Calu3 (cell line): ENCODE measurements around the gene DPYSL3. TPM values are rescaled to one million over a fixed set of nuclear protein-coding genes. Genes with fewer than 3 reads are reported as not detected.

Experiments used
- BruUV-seq: library from RNA; stranded (reverse); fragments of 400-500 nt; replicated peaks from 2 replicates; lab custom pipeline; 2021; lab: Mats Ljungman, UMichigan
- CTCF ChIA-PET: fragments of 300-600 bp; sonication (Branson Sonifier 250); formaldehyde crosslinking; loops from one replicate; lab custom pipeline; 2022; ENCODE audit warnings: antibody characterized with exemption; lab: Charles Lee
- DNase-seq: peaks from one replicate; pipeline ENCODE4 v3.0.0; 2022
- H3K27ac Mint-ChIP-seq: one replicate; pipeline ENCODE4 v1.8.0; 2022; ENCODE audit warnings: mixed read lengths; ENCODE audit not compliant: unreplicated experiment
- H3K27me3 Mint-ChIP-seq: one replicate; pipeline ENCODE4 v1.8.0; 2022; ENCODE audit warnings: mixed read lengths; ENCODE audit not compliant: unreplicated experiment
- H3K36me3 Mint-ChIP-seq: one replicate; pipeline ENCODE4 v1.8.0; 2022; ENCODE audit warnings: mild to moderate bottlenecking, moderate library complexity, mixed read lengths; ENCODE audit not compliant: insufficient read depth, unreplicated experiment
- H3K4me1 Mint-ChIP-seq: one replicate; pipeline ENCODE4 v1.8.0; 2022; ENCODE audit warnings: mild to moderate bottlenecking, low read depth, mixed read lengths; ENCODE audit not compliant: unreplicated experiment
- H3K4me3 Mint-ChIP-seq: one replicate; pipeline ENCODE4 v1.8.0; 2022; ENCODE audit warnings: mild to moderate bottlenecking, low read depth, moderate library complexity, mixed read lengths; ENCODE audit not compliant: unreplicated experiment
- H3K9me3 Mint-ChIP-seq: one replicate; pipeline ENCODE4 v1.8.0; 2022; ENCODE audit warnings: low read depth, mixed read lengths; ENCODE audit not compliant: unreplicated experiment
- intact Hi-C: fragments of 100-400 bp; cut with micrococcal nuclease; formaldehyde crosslinking; loops from one replicate; pipeline ENCODE4 v1.10.0; 2022; ENCODE audit not compliant: unreplicated experiment
- total RNA-seq: library from RNA; stranded (reverse); gene quantifications from 2 replicates; pipeline ENCODE4 v1.2.3, GENCODE V29; 2022
- TF ChIP-seq, protein P1 (sequence below): fragments of 200-600 bp; IDR thresholded peaks from one replicate; pipeline ENCODE4 v1.8.0; 2022; ENCODE audit warnings: antibody characterized with exemption; ENCODE audit not compliant: unreplicated experiment

DPYSL3 gene
- total RNA-seq, 1 experiment from 2014 or later, result 26.6 TPM

DNA sequence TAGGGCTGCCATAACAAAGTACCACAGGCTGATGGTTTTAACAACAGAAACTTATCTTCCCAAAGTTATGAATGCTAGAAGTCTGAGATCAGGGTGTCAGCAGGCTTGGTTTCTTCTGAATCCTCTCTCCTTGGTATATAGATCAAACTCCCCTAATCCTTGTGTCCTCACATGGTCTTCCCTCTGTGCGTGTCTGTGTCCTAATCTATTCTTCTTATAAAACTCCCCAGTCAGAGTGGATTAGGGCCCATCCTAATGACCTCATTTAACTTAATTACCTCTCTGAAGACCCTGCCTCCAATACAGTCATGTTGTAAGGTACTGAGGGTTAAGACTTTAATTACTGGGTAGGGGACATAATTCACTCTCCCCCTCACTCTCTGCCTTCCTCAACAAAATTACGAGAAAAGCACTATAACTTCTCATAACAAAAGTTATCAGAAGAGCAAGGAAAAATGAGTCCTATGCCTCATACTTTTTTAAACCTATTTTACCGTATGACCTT, 68.6 kb downstream of the DPYSL3 start:
- TF ChIP-seq, protein P1, sequence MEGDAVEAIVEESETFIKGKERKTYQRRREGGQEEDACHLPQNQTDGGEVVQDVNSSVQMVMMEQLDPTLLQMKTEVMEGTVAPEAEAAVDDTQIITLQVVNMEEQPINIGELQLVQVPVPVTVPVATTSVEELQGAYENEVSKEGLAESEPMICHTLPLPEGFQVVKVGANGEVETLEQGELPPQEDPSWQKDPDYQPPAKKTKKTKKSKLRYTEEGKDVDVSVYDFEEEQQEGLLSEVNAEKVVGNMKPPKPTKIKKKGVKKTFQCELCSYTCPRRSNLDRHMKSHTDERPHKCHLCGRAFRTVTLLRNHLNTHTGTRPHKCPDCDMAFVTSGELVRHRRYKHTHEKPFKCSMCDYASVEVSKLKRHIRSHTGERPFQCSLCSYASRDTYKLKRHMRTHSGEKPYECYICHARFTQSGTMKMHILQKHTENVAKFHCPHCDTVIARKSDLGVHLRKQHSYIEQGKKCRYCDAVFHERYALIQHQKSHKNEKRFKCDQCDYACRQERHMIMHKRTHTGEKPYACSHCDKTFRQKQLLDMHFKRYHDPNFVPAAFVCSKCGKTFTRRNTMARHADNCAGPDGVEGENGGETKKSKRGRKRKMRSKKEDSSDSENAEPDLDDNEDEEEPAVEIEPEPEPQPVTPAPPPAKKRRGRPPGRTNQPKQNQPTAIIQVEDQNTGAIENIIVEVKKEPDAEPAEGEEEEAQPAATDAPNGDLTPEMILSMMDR, result no peak
- intact Hi-C loops, result no loop called here
- Mint-ChIP-seq H3K4me3 (no peak overlapping the region), H3K9me3 (no peaks in the 10 kb centered on the region), H3K36me3 (no peaks in the 10 kb centered on the region), H3K27ac (no peak overlapping the region), H3K4me1 (no peaks in the 10 kb centered on the region), H3K27me3 (no peaks in the 10 kb centered on the region)
- no peak for DNase-seq
- CTCF ChIA-PET, result no interaction called here
- BruUV-seq, result no TSS peak

DNA sequence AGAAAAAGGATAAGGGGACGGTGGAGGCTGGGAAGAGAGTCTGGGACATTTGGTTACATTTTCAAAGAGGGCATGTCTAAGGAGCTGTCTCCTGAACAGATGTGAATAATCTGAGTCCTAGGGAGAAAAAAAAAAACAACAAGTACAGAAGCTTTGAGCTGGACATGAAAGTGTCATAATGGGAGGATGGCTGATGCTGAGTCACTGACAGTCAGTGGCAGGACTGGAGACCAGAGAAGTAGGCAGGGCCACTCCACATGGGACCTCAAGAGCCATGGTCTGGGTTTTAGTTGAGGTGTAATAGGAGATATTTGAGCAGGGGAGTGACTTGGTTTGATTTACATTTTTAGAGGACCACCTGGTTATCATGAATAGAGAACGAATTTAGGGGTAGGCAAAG, 70.6 kb downstream of the DPYSL3 start:
- CTCF ChIA-PET, result no interaction called here
- BruUV-seq, result no TSS peak
- TF ChIP-seq, protein P1, result no peak
- Mint-ChIP-seq H3K27me3 (no peaks in the 10 kb centered on the region), H3K36me3 (no peaks in the 10 kb centered on the region), H3K4me1 (no peaks in the 10 kb centered on the region), H3K4me3 (no peak overlapping the region), H3K27ac (no peak overlapping the region), H3K9me3 (peaks cover 2% of the 10 kb centered on the region)
- no peak for DNase-seq
- intact Hi-C loops, result no loop called here

DNA sequence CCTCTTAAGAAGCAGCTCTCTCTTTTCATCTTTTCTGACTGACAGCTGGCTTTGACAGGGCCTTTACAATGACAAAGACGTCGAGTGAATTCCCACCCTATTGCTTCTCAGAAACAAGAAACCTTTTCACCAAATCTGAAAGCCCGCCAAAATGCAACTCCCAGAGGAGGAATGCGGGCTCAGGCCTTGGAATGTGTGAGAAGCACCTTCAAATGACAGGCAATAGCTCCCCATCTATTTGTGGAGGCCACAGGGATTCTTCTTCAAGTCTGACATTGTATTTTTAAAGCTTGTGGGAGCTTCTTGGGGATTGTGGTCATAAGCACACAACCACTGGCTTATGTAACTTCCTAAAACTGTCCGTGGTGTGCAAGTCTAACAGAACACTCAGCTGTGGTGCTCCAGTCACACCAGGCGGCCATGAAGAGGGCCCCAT, 72.7 kb downstream of the DPYSL3 start:
- Mint-ChIP-seq H3K27ac (no peak overlapping the region), H3K27me3 (no peaks in the 10 kb centered on the region), H3K36me3 (no peaks in the 10 kb centered on the region), H3K9me3 (peaks cover 2% of the 10 kb centered on the region), H3K4me3 (no peak overlapping the region), H3K4me1 (no peaks in the 10 kb centered on the region)
- TF ChIP-seq, protein P1, result no peak
- intact Hi-C loops, result no loop called here
- no TSS peak for BruUV-seq
- CTCF ChIA-PET, result no interaction called here
- no peak for DNase-seq

DNA sequence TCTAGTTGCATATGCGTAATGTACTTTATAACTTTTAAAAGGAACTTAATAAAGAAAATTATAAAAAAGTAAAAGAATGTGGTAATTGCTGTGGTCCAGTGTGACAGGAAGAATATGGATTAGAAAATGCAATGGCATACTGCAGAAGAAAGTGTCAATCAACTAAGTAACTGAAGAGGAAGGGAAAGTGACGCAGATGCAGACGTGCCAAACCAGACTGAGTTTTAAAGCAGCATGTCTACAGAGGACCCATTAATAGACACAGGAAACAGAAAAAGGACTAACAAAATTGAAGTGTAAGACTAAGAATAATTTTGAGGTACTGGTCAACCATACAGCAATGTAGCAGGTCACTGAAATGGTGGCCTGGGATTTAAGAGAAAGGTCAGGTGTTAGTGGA, 73.3 kb downstream of the DPYSL3 start:
- TF ChIP-seq, protein P1, result no peak
- peaks cover 2% of the 10 kb centered on the region for H3K9me3 Mint-ChIP-seq
- CTCF ChIA-PET, result no interaction called here
- BruUV-seq, result no TSS peak
- no peak overlapping the region for H3K4me3 Mint-ChIP-seq
- no peaks in the 10 kb centered on the region for H3K4me1 Mint-ChIP-seq
- no peak overlapping the region for H3K27ac Mint-ChIP-seq
- no peaks in the 10 kb centered on the region for H3K36me3 Mint-ChIP-seq
- H3K27me3 Mint-ChIP-seq, result no peaks in the 10 kb centered on the region
- no peak for DNase-seq
- intact Hi-C loops, result no loop called here
